Trophoblast cell (in vitro differentiated cells and primary cell): Measurements from ENCODE around the gene CHRM2.

Experiments
- DNase-seq, 2 donors: peaks; one replicate each; pipeline ENCODE4 v3.0.0-alpha.2; 2016
- H2AFZ ChIP-seq: 2 replicates; pipeline ENCODE4 v1.6.1; 2013; ENCODE audit warnings: low read length, moderate library complexity, mild to moderate bottlenecking; ENCODE audit not compliant: insufficient read depth, poor library complexity
- H2AK5ac ChIP-seq: 2 replicates; pipeline ENCODE4 v1.6.1; 2013; ENCODE audit warnings: mild to moderate bottlenecking, low read length
- H2BK120ac ChIP-seq: 2 replicates; pipeline ENCODE4 v1.6.1; 2013; ENCODE audit warnings: low read length, mild to moderate bottlenecking, moderate library complexity; ENCODE audit not compliant: insufficient read depth, poor library complexity
- H2BK12ac ChIP-seq: 2 replicates; pipeline ENCODE4 v1.6.1; 2013; ENCODE audit warnings: mild to moderate bottlenecking, low read length, moderate library complexity
- H2BK5ac ChIP-seq: 2 replicates; pipeline ENCODE4 v1.6.1; 2013; ENCODE audit warnings: low read length, low read depth, moderate library complexity, mild to moderate bottlenecking; ENCODE audit not compliant: poor library complexity
- H3K14ac ChIP-seq: 2 replicates; pipeline ENCODE4 v1.6.1; 2013; ENCODE audit warnings: mild to moderate bottlenecking, low read length
- H3K18ac ChIP-seq: 2 replicates; pipeline ENCODE4 v1.6.1; 2013; ENCODE audit warnings: mild to moderate bottlenecking, low read length
- H3K23ac ChIP-seq: 2 replicates; pipeline ENCODE4 v1.6.1; 2013; ENCODE audit warnings: low read length
- H3K27ac ChIP-seq: 2 replicates; pipeline ENCODE4 v1.5.1; 2013; ENCODE audit warnings: low read depth, mild to moderate bottlenecking, inconsistent platforms, low read length, moderate library complexity
- H3K27me3 ChIP-seq: 2 replicates; pipeline ENCODE4 v1.6.1; 2013; ENCODE audit warnings: inconsistent platforms, mild to moderate bottlenecking, low read length, moderate library complexity; ENCODE audit not compliant: insufficient read depth
- H3K36me3 ChIP-seq, 2 experiments: 1 replicate in 1 of 2; 2 replicates in 1 of 2; pipeline ENCODE4 v1.6.1; 2013; ENCODE audit warnings: low read length in 2 of 2, mild to moderate bottlenecking in 2 of 2, moderate library complexity in 1 of 2; ENCODE audit not compliant: insufficient read depth in 2 of 2, control insufficient read depth in 1 of 2
- H3K4ac ChIP-seq: 2 replicates; pipeline ENCODE4 v1.6.1; 2013; ENCODE audit warnings: low read depth, mild to moderate bottlenecking, low read length, moderate library complexity
- H3K4me1 ChIP-seq, 2 experiments: 1 replicate in 1 of 2; 2 replicates in 1 of 2; pipeline ENCODE4 v1.6.1; 2013; ENCODE audit warnings: low read length in 2 of 2, mild to moderate bottlenecking in 2 of 2, moderate library complexity in 1 of 2; ENCODE audit not compliant: insufficient read depth in 2 of 2, control insufficient read depth in 1 of 2
- H3K4me2 ChIP-seq: 2 replicates; pipeline ENCODE4 v1.6.1; 2013; ENCODE audit warnings: inconsistent platforms, mild to moderate bottlenecking, low read length, moderate library complexity
- H3K4me3 ChIP-seq: 2 replicates; pipeline ENCODE4 v1.5.1; 2013; ENCODE audit warnings: mild to moderate bottlenecking, low read depth, low read length, inconsistent platforms
- H3K79me1 ChIP-seq: one replicate; pipeline ENCODE4 v1.6.1; 2013; ENCODE audit warnings: low read length
- H3K79me2 ChIP-seq: 2 replicates; pipeline ENCODE4 v1.6.1; 2013; ENCODE audit warnings: low read length, mild to moderate bottlenecking; ENCODE audit not compliant: control insufficient read depth, insufficient read depth, poor library complexity
- H3K9ac ChIP-seq: 2 replicates; pipeline ENCODE4 v1.6.1; 2013; ENCODE audit warnings: mild to moderate bottlenecking, low read length
- H3K9me3 ChIP-seq: 2 replicates; pipeline ENCODE4 v1.6.1; 2013; ENCODE audit warnings: low read depth, mild to moderate bottlenecking, control low read depth, inconsistent platforms, low read length; ENCODE audit not compliant: insufficient read depth
- H4K12ac ChIP-seq: 2 replicates; pipeline ENCODE4 v1.6.1; 2013; ENCODE audit warnings: low read depth, mild to moderate bottlenecking, low read length, moderate library complexity
- H4K8ac ChIP-seq: 2 replicates; pipeline ENCODE4 v1.6.1; 2013; ENCODE audit warnings: low read depth, mild to moderate bottlenecking, low read length, moderate library complexity
- H4K91ac ChIP-seq: one replicate; pipeline ENCODE4 v1.6.1; 2013; ENCODE audit warnings: low read depth, mild to moderate bottlenecking, low read length, moderate library complexity
- WGBS: extraction: QIAGEN DNeasy Blood & Tissue Kit; methylation state at CpG from one replicate; pipeline ENCODE4 v1.1.7; 2013; ENCODE audit warnings: missing lambda C conversion rate; ENCODE audit not compliant: insufficient read length, insufficient coverage; ENCODE audit errors: extremely low coverage; 5-methylcytosine and 5-hydroxymethylcytosine counted together

The CHRM2 gene

GRCh38 chr7:136853654-136854053 lies 14.8 kb upstream of the CHRM2 start:
- no peak overlapping the region for H2BK5ac ChIP-seq
- H3K27ac ChIP-seq: no peak overlapping the region
- H3K23ac ChIP-seq: no peak overlapping the region
- no peak overlapping the region for H3K4me2 ChIP-seq
- H2AK5ac ChIP-seq: no peak overlapping the region
- H3K9ac ChIP-seq: no peak overlapping the region
- no peak overlapping the region for H2BK12ac ChIP-seq
- no peak overlapping the region for H4K8ac ChIP-seq
- no peak overlapping the region for H3K4ac ChIP-seq
- H2AFZ ChIP-seq: no peak overlapping the region
- DNase-seq: no peak
- no peak overlapping the region for H3K18ac ChIP-seq
- H3K79me2 ChIP-seq: no peaks in the 10 kb centered on the region
- H3K4me1 ChIP-seq: no peaks in the 10 kb centered on the region
- no peak overlapping the region for H3K14ac ChIP-seq
- H4K12ac ChIP-seq: no peak overlapping the region
- no peak overlapping the region for H2BK120ac ChIP-seq
- no peaks in the 10 kb centered on the region for H3K36me3 ChIP-seq
- no peaks in the 10 kb centered on the region for H3K79me1 ChIP-seq
- H4K91ac ChIP-seq: no peak overlapping the region
- H3K4me3 ChIP-seq: no peak overlapping the region
- H3K9me3 ChIP-seq: no peaks in the 10 kb centered on the region
- H3K27me3 ChIP-seq: no peaks in the 10 kb centered on the region
- no CpG with 5 or more reads among the region's 2 CpGs for WGBS

GRCh38 chr7:136857573-136857972 lies 10.9 kb upstream of the CHRM2 start:
- Histone ChIP-seq H3K27me3 (no peaks in the 10 kb centered on the region), H3K9me3 (no peaks in the 10 kb centered on the region), H3K4me1 (no peaks in the 10 kb centered on the region), H2AFZ (no peak overlapping the region), H3K18ac (no peak overlapping the region), H3K4me3 (no peak overlapping the region), H3K23ac (no peak overlapping the region), H4K12ac (no peak overlapping the region), H3K36me3 (no peaks in the 10 kb centered on the region), H3K9ac (no peak overlapping the region), H2AK5ac (no peak overlapping the region), H3K4me2 (no peak overlapping the region), H2BK12ac (no peak overlapping the region), H3K27ac (no peak overlapping the region), H2BK120ac (no peak overlapping the region), H4K8ac (no peak overlapping the region), H3K14ac (no peak overlapping the region), H2BK5ac (no peak overlapping the region), H4K91ac (no peak overlapping the region), H3K4ac (no peak overlapping the region), H3K79me1 (no peaks in the 10 kb centered on the region), H3K79me2 (no peaks in the 10 kb centered on the region)
- no CpG with 5 or more reads among the region's 3 CpGs for WGBS
- peak in 1 of 2 donors; percentile 18 for DNase-seq

GRCh38 chr7:136859803-136860202 lies 8.6 kb upstream of the CHRM2 start:
- WGBS: no CpG with 5 or more reads among the region's 1 CpG
- Histone ChIP-seq H3K4ac (no peak overlapping the region), H2BK5ac (no peak overlapping the region), H2BK12ac (no peak overlapping the region), H3K79me2 (no peaks in the 10 kb centered on the region), H2AFZ (no peak overlapping the region), H2AK5ac (no peak overlapping the region), H4K91ac (no peak overlapping the region), H3K4me1 (no peaks in the 10 kb centered on the region), H3K36me3 (no peaks in the 10 kb centered on the region), H4K8ac (no peak overlapping the region), H3K9me3 (no peaks in the 10 kb centered on the region), H3K23ac (no peak overlapping the region), H3K27me3 (no peaks in the 10 kb centered on the region), H3K27ac (no peak overlapping the region), H4K12ac (no peak overlapping the region), H3K4me3 (no peak overlapping the region), H3K9ac (no peak overlapping the region), H3K18ac (no peak overlapping the region), H2BK120ac (no peak overlapping the region), H3K4me2 (no peak overlapping the region), H3K79me1 (no peaks in the 10 kb centered on the region), H3K14ac (no peak overlapping the region)
- no peak for DNase-seq

GRCh38 chr7:136865236-136865635 lies 3.2 kb upstream of the CHRM2 start:
- Histone ChIP-seq H3K9me3 (peaks cover 3% of the 10 kb centered on the region), H3K9ac (no peak overlapping the region), H3K79me2 (no peaks in the 10 kb centered on the region), H3K36me3 (no peaks in the 10 kb centered on the region), H3K27ac (no peak overlapping the region), H3K18ac (no peak overlapping the region), H3K4me1 (peaks cover 0 to 6% of the 10 kb centered on the region in 2 experiments), H3K23ac (no peak overlapping the region), H3K4me3 (no peak overlapping the region), H4K8ac (no peak overlapping the region), H4K12ac (no peak overlapping the region), H3K14ac (no peak overlapping the region), H3K27me3 (peaks cover 21% of the 10 kb centered on the region), H3K79me1 (no peaks in the 10 kb centered on the region), H3K4me2 (no peak overlapping the region), H2BK120ac (no peak overlapping the region), H3K4ac (no peak overlapping the region), H4K91ac (no peak overlapping the region), H2AFZ (no peak overlapping the region), H2BK5ac (no peak overlapping the region), H2AK5ac (no peak overlapping the region), H2BK12ac (no peak overlapping the region)
- WGBS: no CpG with 5 or more reads among the region's 10 CpGs
- no peak for DNase-seq
